Amygdala (tissue), 56 donors: ENCODE data around the gene CCDC87.
"Not testable (repeated sequence)": the region's sequence is repeated elsewhere in the genome, so short reads cannot be mapped to it uniquely, and the experiment has no call there.

Experiments
- DNase-seq, 56 donors: peaks; one replicate each; lab custom pipeline; 2025; lab: John Stamatoyannopoulos, UW

CCDC87 gene

GRCh38 chr11:66616379-66617154 is 23.7 kb upstream of the CCDC87 start, which contains the start of gene RBM14:
RBM14 (plus strand) TSS chr11:66616630; CDS start chr11:66616721, 91 bp downstream.
- peak; percentile 85 to 99 (median 97) for DNase-seq

- no peak for DNase-seq
These were observed 21.2 kb upstream of the CCDC87 start for GRCh38 chr11:66614073-66614472.

GRCh38 chr11:66612458-66612857 is 19.6 kb upstream of the CCDC87 start:
- DNase-seq = no peak

GRCh38 chr11:66609721-66610617 is 17.1 kb upstream of the CCDC87 start:
- no peak for DNase-seq

GRCh38 chr11:66607126-66607834 is 14.4 kb upstream of the CCDC87 start:
- peak in 27 of 56 donors; percentile 3 to 64 (median 36) for DNase-seq

GRCh38 chr11:66606608-66607007 is 13.7 kb upstream of the CCDC87 start:
- not testable (repeated sequence) for DNase-seq

GRCh38 chr11:66604155-66604554 is 11.3 kb upstream of the CCDC87 start:
- DNase-seq = no peak

- no peak for DNase-seq
These were observed 10.2 kb upstream of the CCDC87 start for GRCh38 chr11:66603072-66603471.

GRCh38 chr11:66600631-66601233 is 7.9 kb upstream of the CCDC87 start:
- DNase-seq = no peak

- no peak for DNase-seq
These were observed 7.4 kb upstream of the CCDC87 start for GRCh38 chr11:66600219-66600618.

- no peak for DNase-seq
These were observed 6.1 kb upstream of the CCDC87 start for GRCh38 chr11:66598993-66599392.

GRCh38 chr11:66595245-66595904 is 2.5 kb upstream of the CCDC87 start:
- peak in 13 of 56 donors; percentile 3 to 49 (median 11) for DNase-seq

- DNase-seq = no peak
These were observed 787 bp upstream of the CCDC87 start for GRCh38 chr11:66593650-66594049.

- DNase-seq = no peak
These were observed 406 bp upstream of the CCDC87 start for GRCh38 chr11:66593303-66593635.

- DNase-seq = no peak
These were observed 1.7 kb downstream of the CCDC87 start for GRCh38 chr11:66591175-66591574.

- no peak for DNase-seq
These were observed 2.7 kb downstream of the CCDC87 start for GRCh38 chr11:66589996-66590675.

GRCh38 chr11:66589315-66589714 is 3.5 kb downstream of the CCDC87 start:
- DNase-seq = not testable (repeated sequence)

- no peak for DNase-seq
These were observed 6.7 kb downstream of the CCDC87 start for GRCh38 chr11:66586136-66586535.

GRCh38 chr11:66585447-66585846 is 7.4 kb downstream of the CCDC87 start:
- DNase-seq = not testable (repeated sequence)
